OCI-LY1 (cell line): ENCODE data around the gene KRT4.

Source experiments
- H2AFZ ChIP-seq: fragments of 200-600 bp; sonication (generic), shearing (Covaris generic); 2 replicates; pipeline ENCODE4 v1.6.0; 2014; ENCODE audit warnings: antibody characterized with exemption, mild to moderate bottlenecking, low read length
- H3F3A ChIP-seq: fragments of 200-600 bp; sonication (generic), shearing (Covaris generic); 2 replicates; pipeline ENCODE4 v1.6.0; 2014; ENCODE audit warnings: mild to moderate bottlenecking, antibody characterized with exemption, low read length, moderate library complexity; ENCODE audit not compliant: insufficient read depth
- H3K27ac ChIP-seq: fragments of 200-600 bp; sonication (generic); 2 replicates; pipeline ENCODE4 v1.5.1; 2014; ENCODE audit warnings: low read length, mixed run types, mild to moderate bottlenecking, low read depth; ENCODE audit not compliant: poor library complexity, severe bottlenecking
- H3K27me3 ChIP-seq: fragments of 200-600 bp; sonication (generic); 2 replicates; pipeline ENCODE4 v1.6.0; 2014; ENCODE audit warnings: antibody characterized with exemption, mild to moderate bottlenecking, low read length, moderate library complexity; ENCODE audit not compliant: insufficient read depth
- H3K36me3 ChIP-seq: fragments of 200-600 bp; sonication (generic); 2 replicates; pipeline ENCODE4 v1.6.1; 2014; ENCODE audit warnings: mild to moderate bottlenecking, antibody characterized with exemption, low read length, moderate library complexity, mixed read lengths; ENCODE audit not compliant: insufficient read depth
- H3K4me1 ChIP-seq: fragments of 200-600 bp; sonication (generic); 2 replicates; pipeline ENCODE4 v1.5.1; 2014; ENCODE audit warnings: mild to moderate bottlenecking, low read length, moderate library complexity; ENCODE audit not compliant: insufficient read depth, severe bottlenecking
- H3K4me2 ChIP-seq: fragments of 200-600 bp; sonication (generic), shearing (Covaris generic); 2 replicates; pipeline ENCODE4 v1.6.1; 2014; ENCODE audit warnings: low read length
- H3K4me3 ChIP-seq: fragments of 200-600 bp; sonication (generic); 2 replicates; pipeline ENCODE4 v1.5.1; 2014; ENCODE audit warnings: low read length, low read depth, mild to moderate bottlenecking, mixed read lengths; ENCODE audit not compliant: poor library complexity, severe bottlenecking
- H3K79me2 ChIP-seq: fragments of 200-600 bp; shearing (Covaris generic); 2 replicates; pipeline ENCODE4 v1.6.1; 2016; ENCODE audit warnings: mixed run types, low read length, mixed read lengths; ENCODE audit not compliant: insufficient read depth
- H3K9ac ChIP-seq: fragments of 200-600 bp; sonication (generic), shearing (Covaris generic); 2 replicates; pipeline ENCODE4 v1.6.1; 2014; ENCODE audit warnings: mild to moderate bottlenecking, low read length, mixed read lengths
- H3K9me2 ChIP-seq: fragments of 200-600 bp; sonication (generic), shearing (Covaris generic); 2 replicates; pipeline ENCODE4 v1.6.1; 2014; ENCODE audit warnings: low read depth, mild to moderate bottlenecking, low read length, mixed read lengths
- H3K9me3 ChIP-seq: fragments of 200-600 bp; shearing (Covaris generic); 2 replicates; pipeline ENCODE4 v1.6.1; 2014; ENCODE audit warnings: low read length, mixed read lengths
- H4K20me1 ChIP-seq: fragments of 200-600 bp; sonication (generic), shearing (Covaris generic); 2 replicates; pipeline ENCODE4 v1.6.0; 2016; ENCODE audit warnings: mild to moderate bottlenecking, low read length; ENCODE audit not compliant: insufficient read depth
- EZH2 ChIP-seq: fragments of 200-600 bp; sonication (generic), shearing (Covaris generic); IDR thresholded peaks from 2 replicates; pipeline ENCODE4 v1.8.0; 2017; ENCODE audit warnings: borderline replicate concordance, mixed run types, mild to moderate bottlenecking, antibody characterized with exemption, low read length, moderate library complexity, mixed read lengths
- TF ChIP-seq, protein P1 (sequence below): fragments of 200-600 bp; sonication (generic), shearing (Covaris generic); IDR thresholded peaks from 2 replicates; pipeline ENCODE4 v1.5.1; 2017; ENCODE audit warnings: mild to moderate bottlenecking, antibody characterized with exemption, low read length, moderate library complexity, mixed read lengths

Gene KRT4

DNA sequence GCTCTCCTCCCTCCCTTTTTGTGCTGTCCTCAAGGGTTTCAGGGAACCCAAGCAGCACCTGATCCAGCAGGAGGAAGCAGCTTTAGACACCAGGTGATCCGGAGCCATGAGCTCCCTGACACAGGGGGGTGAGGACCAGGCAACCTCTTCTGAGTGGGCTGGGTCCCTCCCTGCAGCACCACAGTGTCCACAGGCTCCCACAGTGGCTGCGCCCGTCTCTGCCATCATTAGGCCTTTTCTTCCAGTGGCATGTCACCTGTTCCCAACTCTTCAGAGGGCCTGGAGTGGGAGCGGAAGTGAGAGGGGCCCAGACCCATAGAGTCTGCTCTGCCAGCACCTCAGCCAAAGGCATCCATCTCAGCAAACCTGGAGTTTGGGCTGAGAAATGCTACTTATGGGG, 36.4 kb downstream of the KRT4 start:
- Histone ChIP-seq H3K79me2 (no peaks in the 10 kb centered on the region), H3K27ac (no peak overlapping the region), H3F3A (no peaks in the 10 kb centered on the region), H4K20me1 (no peaks in the 10 kb centered on the region), H3K9me3 (no peaks in the 10 kb centered on the region), H3K9ac (no peak overlapping the region), H3K4me2 (no peak overlapping the region), H3K27me3 (0 out of 2 replicates have a peak, but pooled peaks cover 3% of the 10 kb centered on the region), H2AFZ (no peak overlapping the region), H3K4me3 (no peak overlapping the region), H3K4me1 (no peaks in the 10 kb centered on the region), H3K9me2 (no peaks in the 10 kb centered on the region), H3K36me3 (no peaks in the 10 kb centered on the region)
- no peak for TF ChIP-seq EZH2
- TF ChIP-seq, protein P1, sequence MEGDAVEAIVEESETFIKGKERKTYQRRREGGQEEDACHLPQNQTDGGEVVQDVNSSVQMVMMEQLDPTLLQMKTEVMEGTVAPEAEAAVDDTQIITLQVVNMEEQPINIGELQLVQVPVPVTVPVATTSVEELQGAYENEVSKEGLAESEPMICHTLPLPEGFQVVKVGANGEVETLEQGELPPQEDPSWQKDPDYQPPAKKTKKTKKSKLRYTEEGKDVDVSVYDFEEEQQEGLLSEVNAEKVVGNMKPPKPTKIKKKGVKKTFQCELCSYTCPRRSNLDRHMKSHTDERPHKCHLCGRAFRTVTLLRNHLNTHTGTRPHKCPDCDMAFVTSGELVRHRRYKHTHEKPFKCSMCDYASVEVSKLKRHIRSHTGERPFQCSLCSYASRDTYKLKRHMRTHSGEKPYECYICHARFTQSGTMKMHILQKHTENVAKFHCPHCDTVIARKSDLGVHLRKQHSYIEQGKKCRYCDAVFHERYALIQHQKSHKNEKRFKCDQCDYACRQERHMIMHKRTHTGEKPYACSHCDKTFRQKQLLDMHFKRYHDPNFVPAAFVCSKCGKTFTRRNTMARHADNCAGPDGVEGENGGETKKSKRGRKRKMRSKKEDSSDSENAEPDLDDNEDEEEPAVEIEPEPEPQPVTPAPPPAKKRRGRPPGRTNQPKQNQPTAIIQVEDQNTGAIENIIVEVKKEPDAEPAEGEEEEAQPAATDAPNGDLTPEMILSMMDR: no peak

GRCh38 chr12:52776913-52777395, 37.0 kb downstream of the KRT4 start, which contains the start of gene KRT76:
Gene KRT76 (minus strand): TSS chr12:52777345. CDS start chr12:52777291, 54 bp downstream.
- H3K4me2 ChIP-seq: no peak within 1 kb of the TSS
- no peak within 1 kb of the TSS for H3K4me3 ChIP-seq
- no peak within 1 kb of the TSS for H3K9ac ChIP-seq
- no peaks in the 10 kb centered on the region for H3K4me1 ChIP-seq
- H3K79me2 ChIP-seq: no peaks in the 10 kb centered on the region
- H3K36me3 ChIP-seq: no peaks in the 10 kb centered on the region
- no peaks in the 10 kb centered on the region for H3F3A ChIP-seq
- H4K20me1 ChIP-seq: no peaks in the 10 kb centered on the region
- H3K27ac ChIP-seq: no peak within 1 kb of the TSS
- H3K9me3 ChIP-seq: no peaks in the 10 kb centered on the region
- peaks cover 3% of the 10 kb centered on the region; the same call in 1 of the 2 replicates for H3K27me3 ChIP-seq
- TF ChIP-seq, protein P1: no peak
- TF ChIP-seq EZH2: no peak
- H3K9me2 ChIP-seq: no peaks in the 10 kb centered on the region
- no peak within 1 kb of the TSS for H2AFZ ChIP-seq

DNA sequence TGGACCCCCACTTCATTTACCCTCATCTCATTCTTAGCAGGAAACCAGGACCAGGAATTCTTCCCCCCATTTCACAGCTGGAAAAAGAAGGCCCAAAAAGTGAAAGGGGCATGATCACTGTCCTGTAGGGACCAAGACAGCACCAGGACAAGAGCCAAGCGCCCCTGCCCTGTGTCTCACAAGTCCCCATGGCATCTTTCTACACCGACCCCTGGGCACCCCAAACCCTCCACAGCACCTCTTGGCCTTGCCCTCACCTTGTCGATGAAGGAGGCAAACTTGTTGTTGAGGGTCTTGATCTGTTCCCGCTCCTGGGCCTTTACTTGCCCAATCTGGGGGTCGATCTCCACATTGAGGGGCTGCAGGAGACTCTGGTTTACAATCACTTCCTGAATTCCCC, 37.5 kb downstream of the KRT4 start:
- Histone ChIP-seq H3K36me3 (no peaks in the 10 kb centered on the region), H3K9me3 (no peaks in the 10 kb centered on the region), H3K27me3 (peaks cover 3% of the 10 kb centered on the region; the same call in 1 of the 2 replicates), H3K79me2 (no peaks in the 10 kb centered on the region), H3K4me1 (no peaks in the 10 kb centered on the region), H3F3A (no peaks in the 10 kb centered on the region), H3K4me3 (no peak overlapping the region), H3K4me2 (no peak overlapping the region), H3K27ac (no peak overlapping the region), H3K9me2 (no peaks in the 10 kb centered on the region), H4K20me1 (no peaks in the 10 kb centered on the region), H2AFZ (no peak overlapping the region), H3K9ac (no peak overlapping the region)
- TF ChIP-seq, protein P1: no peak
- no peak for TF ChIP-seq EZH2
